SU-DHL-6 (cell line): ENCODE results near the gene SLC30A2.

Source experiments
- H2AFZ ChIP-seq: fragments of 200-600 bp; sonication (generic); 2 replicates; pipeline ENCODE4 v1.6.1; 2014; ENCODE audit warnings: low read depth, mild to moderate bottlenecking, moderate library complexity, mixed read lengths, antibody characterized with exemption, low read length; ENCODE audit not compliant: severe bottlenecking
- H3F3A ChIP-seq: fragments of 200-600 bp; shearing (Covaris generic); 2 replicates; pipeline ENCODE4 v1.6.0; 2016; ENCODE audit warnings: antibody characterized with exemption, mild to moderate bottlenecking; ENCODE audit not compliant: insufficient read depth
- H3K27ac ChIP-seq: fragments of 200-600 bp; sonication (generic); 2 replicates; pipeline ENCODE4 v1.5.1; 2016; ENCODE audit warnings: low read depth, mild to moderate bottlenecking, low read length, moderate library complexity, mixed read lengths
- H3K27me3 ChIP-seq: fragments of 200-600 bp; sonication (generic), shearing (Covaris generic); 2 replicates; pipeline ENCODE4 v1.6.0; 2014; ENCODE audit warnings: mild to moderate bottlenecking, low read length
- H3K36me3 ChIP-seq: fragments of 200-600 bp; sonication (generic); 2 replicates; pipeline ENCODE4 v1.6.1; 2014; ENCODE audit warnings: mild to moderate bottlenecking, low read length, mixed read lengths
- H3K4me2 ChIP-seq: fragments of 300-600, 200-600 bp; shearing (Covaris generic), sonication (generic); 2 replicates; pipeline ENCODE4 v1.6.0; 2014; ENCODE audit warnings: low read length, low read depth, mild to moderate bottlenecking; ENCODE audit not compliant: poor library complexity, severe bottlenecking
- H3K4me3 ChIP-seq: fragments of 200-600 bp; sonication (generic); 2 replicates; pipeline ENCODE4 v1.5.1; 2014; ENCODE audit warnings: antibody characterized with exemption, low read length, mild to moderate bottlenecking, mixed read lengths; ENCODE audit not compliant: insufficient read depth, poor library complexity, severe bottlenecking
- H3K79me2 ChIP-seq: fragments of 200-600 bp; sonication (generic); 2 replicates; pipeline ENCODE4 v1.6.1; 2014; ENCODE audit warnings: mild to moderate bottlenecking, low read length, moderate library complexity; ENCODE audit not compliant: insufficient read depth
- H3K9ac ChIP-seq: fragments of 200-600 bp; sonication (generic); 2 replicates; pipeline ENCODE4 v1.7.0; 2014; ENCODE audit warnings: mild to moderate bottlenecking, low read length
- H3K9me2 ChIP-seq: fragments of 200-600 bp; sonication (generic); replicated peaks from 2 replicates; pipeline ENCODE4 v1.6.1; 2014; ENCODE audit warnings: low read length; ENCODE audit not compliant: insufficient read depth
- H3K9me3 ChIP-seq: fragments of 200-600 bp; sonication (generic); 2 replicates; pipeline ENCODE4 v1.6.1; 2014; ENCODE audit warnings: low read length, mixed read lengths; ENCODE audit not compliant: insufficient read depth
- H4K20me1 ChIP-seq: fragments of 200-600 bp; sonication (generic); 2 replicates; pipeline ENCODE4 v1.6.1; 2014; ENCODE audit warnings: low read depth, mild to moderate bottlenecking, antibody characterized with exemption, low read length, moderate library complexity, mixed read lengths
- CTCF ChIP-seq: fragments of 200-600 bp; sonication (generic); IDR thresholded peaks from one replicate; pipeline ENCODE4 v1.5.1; 2017; ENCODE audit warnings: antibody characterized with exemption, mild to moderate bottlenecking, low read length, moderate library complexity; ENCODE audit not compliant: insufficient read depth, poor library complexity, severe bottlenecking
- EZH2phosphoT487 ChIP-seq: fragments of 200-600 bp; sonication (generic), shearing (Covaris generic); conservative IDR thresholded peaks from 2 replicates; pipeline ENCODE4 v1.6.1; 2018; ENCODE audit warnings: mild to moderate bottlenecking, antibody characterized with exemption, low read length, moderate library complexity, mixed read lengths

The SLC30A2 gene

DNA sequence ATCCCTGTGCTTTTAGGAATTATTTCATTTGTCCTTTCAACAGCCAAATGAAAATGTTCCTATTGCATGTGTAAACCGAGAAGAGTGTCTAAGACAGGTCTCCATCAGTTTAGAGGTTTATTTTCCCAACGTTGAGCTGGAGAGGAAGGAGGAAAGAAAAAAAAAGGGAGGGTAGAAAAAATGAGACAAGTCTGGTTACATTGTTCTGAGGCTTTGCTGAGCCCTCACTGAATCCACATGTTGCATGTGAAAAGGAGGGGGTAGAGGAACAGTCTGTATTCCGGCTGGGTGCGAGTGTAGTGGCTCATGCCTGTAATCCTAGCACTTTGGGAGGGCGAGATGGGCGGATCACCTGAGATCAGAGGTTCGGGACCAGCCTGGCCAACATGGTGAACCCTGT, 46.5 kb upstream of the SLC30A2 start:
- H3K79me2 ChIP-seq = no peaks in the 10 kb centered on the region
- no peak overlapping the region for H3K4me3 ChIP-seq
- H4K20me1 ChIP-seq = no peaks in the 10 kb centered on the region
- H2AFZ ChIP-seq = no peak overlapping the region
- H3F3A ChIP-seq = no peaks in the 10 kb centered on the region
- no peaks in the 10 kb centered on the region for H3K9me3 ChIP-seq
- H3K27ac ChIP-seq = no peak overlapping the region
- H3K9ac ChIP-seq = no peak overlapping the region
- H3K36me3 ChIP-seq = no peaks in the 10 kb centered on the region
- TF ChIP-seq EZH2phosphoT487 (no peak), CTCF (no peak)
- no peak overlapping the region for H3K4me2 ChIP-seq
- H3K9me2 ChIP-seq = no peaks in the 10 kb centered on the region
- H3K27me3 ChIP-seq = no peaks in the 10 kb centered on the region

DNA sequence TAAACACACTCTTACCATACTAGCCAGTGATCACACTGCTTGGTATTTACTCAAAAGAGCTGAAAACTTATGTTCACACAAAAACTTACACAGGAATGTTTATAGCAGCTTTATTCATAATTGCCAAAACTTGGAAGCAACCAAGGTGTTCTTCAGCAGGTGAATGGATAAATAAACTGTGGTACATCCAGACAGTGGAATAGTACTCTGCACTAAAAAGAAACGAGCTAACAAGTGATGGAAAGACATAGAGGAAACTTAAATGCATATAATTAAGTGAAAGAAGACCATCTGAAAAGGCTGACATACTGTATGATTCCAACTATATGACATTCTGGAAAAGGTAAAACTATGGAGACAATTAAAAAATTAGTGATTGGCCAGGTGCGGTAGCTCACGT, 45.0 kb upstream of the SLC30A2 start:
- no peaks in the 10 kb centered on the region for H3K27me3 ChIP-seq
- H3F3A ChIP-seq = no peaks in the 10 kb centered on the region
- no peak overlapping the region for H3K27ac ChIP-seq
- H3K9me2 ChIP-seq = no peaks in the 10 kb centered on the region
- no peaks in the 10 kb centered on the region for H3K9me3 ChIP-seq
- H2AFZ ChIP-seq = no peak overlapping the region
- no peaks in the 10 kb centered on the region for H4K20me1 ChIP-seq
- no peak overlapping the region for H3K9ac ChIP-seq
- TF ChIP-seq EZH2phosphoT487 (no peak), CTCF (no peak)
- H3K4me2 ChIP-seq = no peak overlapping the region
- H3K79me2 ChIP-seq = no peaks in the 10 kb centered on the region
- no peak overlapping the region for H3K4me3 ChIP-seq
- no peaks in the 10 kb centered on the region for H3K36me3 ChIP-seq

DNA sequence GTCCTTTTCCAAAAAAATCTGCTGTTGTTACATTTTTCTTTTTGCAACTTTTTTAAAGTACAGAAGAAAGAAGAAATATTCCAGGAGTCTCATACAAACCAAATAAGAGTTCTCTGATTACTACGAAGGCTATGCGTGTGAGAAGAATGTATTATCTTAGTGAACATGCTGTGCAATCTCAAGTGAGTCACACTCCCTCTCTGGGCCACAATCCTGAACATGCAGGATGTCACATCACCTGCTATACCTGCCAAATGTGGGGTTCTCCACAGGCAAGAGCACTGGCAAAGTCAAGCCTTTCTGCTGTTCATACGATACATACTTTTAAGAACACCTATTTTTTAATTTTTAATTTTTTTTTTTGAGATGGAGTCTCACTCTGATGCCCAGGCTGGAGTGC, 43.2 kb upstream of the SLC30A2 start:
- Histone ChIP-seq H3K9me3 (no peaks in the 10 kb centered on the region), H3K4me2 (no peak overlapping the region), H3K27ac (no peak overlapping the region), H3K9me2 (no peaks in the 10 kb centered on the region), H3K79me2 (no peaks in the 10 kb centered on the region), H3K27me3 (no peaks in the 10 kb centered on the region), H3K4me3 (no peak overlapping the region), H3K36me3 (no peaks in the 10 kb centered on the region), H3K9ac (no peak overlapping the region), H2AFZ (no peak overlapping the region), H4K20me1 (no peaks in the 10 kb centered on the region), H3F3A (no peaks in the 10 kb centered on the region)
- TF ChIP-seq EZH2phosphoT487 (no peak), CTCF (no peak)

DNA sequence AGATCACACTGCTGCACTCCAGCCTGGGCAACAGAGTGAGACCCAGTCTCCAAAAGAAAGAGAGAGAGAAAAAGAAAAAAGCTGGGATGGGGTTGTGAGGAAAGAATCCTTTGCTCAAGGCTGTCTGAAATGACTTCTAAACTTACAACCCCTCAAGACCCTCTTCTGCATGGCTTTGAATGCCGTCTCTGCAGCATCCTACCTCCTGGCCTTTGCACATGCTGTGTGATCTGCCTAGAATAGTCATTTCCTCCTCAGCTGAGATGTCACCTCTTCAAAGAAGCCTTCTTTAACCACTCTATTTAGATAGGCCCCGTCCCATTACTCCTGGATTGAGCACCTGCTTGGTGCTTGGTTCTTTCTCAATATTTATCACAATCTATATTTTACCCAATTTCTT, 38.9 kb upstream of the SLC30A2 start:
- Histone ChIP-seq H3K4me2 (no peak overlapping the region), H3K9me2 (no peaks in the 10 kb centered on the region), H3K9me3 (no peaks in the 10 kb centered on the region), H3K36me3 (no peaks in the 10 kb centered on the region), H3K27me3 (no peaks in the 10 kb centered on the region), H3K79me2 (no peaks in the 10 kb centered on the region), H4K20me1 (no peaks in the 10 kb centered on the region), H3F3A (no peaks in the 10 kb centered on the region), H3K27ac (no peak overlapping the region), H2AFZ (no peak overlapping the region), H3K9ac (no peak overlapping the region), H3K4me3 (no peak overlapping the region)
- TF ChIP-seq CTCF (no peak), EZH2phosphoT487 (no peak)
